NCI-H446 (cell line): ENCODE data around the gene LKAAEAR1.

Experiments used
- DNase-seq, 2 experiments: peaks; one replicate each; lab custom pipeline; 2025; lab: John Stamatoyannopoulos, UW

Gene LKAAEAR1

GRCh38 chr20:64110411-64111068 lies 26.3 kb upstream of the LKAAEAR1 start:
- DNase-seq, result no peak

GRCh38 chr20:64109831-64110391 lies 25.7 kb upstream of the LKAAEAR1 start:
- no peak for DNase-seq

GRCh38 chr20:64108731-64109681 lies 24.8 kb upstream of the LKAAEAR1 start:
- DNase-seq, result no peak

GRCh38 chr20:64107736-64108457 lies 23.7 kb upstream of the LKAAEAR1 start:
- no peak for DNase-seq

GRCh38 chr20:64106981-64107735 lies 23.0 kb upstream of the LKAAEAR1 start, which contains the start of gene NPBWR2:
NPBWR2 (minus strand) TSS chr20:64107565; CDS start chr20:64106831, 734 bp downstream.
- no peak for DNase-seq

GRCh38 chr20:64106435-64106961 lies 22.3 kb upstream of the LKAAEAR1 start:
- no peak for DNase-seq

- DNase-seq, result no peak
Measured at GRCh38 chr20:64105846-64106434, 21.7 kb upstream of the LKAAEAR1 start.

- no peak for DNase-seq
Measured at GRCh38 chr20:64104667-64105451, 20.7 kb upstream of the LKAAEAR1 start.

GRCh38 chr20:64103871-64104666 lies 19.9 kb upstream of the LKAAEAR1 start:
- no peak for DNase-seq

GRCh38 chr20:64102647-64103354 lies 18.6 kb upstream of the LKAAEAR1 start:
- peak in 1 of 2 experiments; percentile 30 for DNase-seq

- DNase-seq, result peak in 1 of 2 experiments; percentile 61
Measured at GRCh38 chr20:64101731-64102621, 17.8 kb upstream of the LKAAEAR1 start.

- no peak for DNase-seq
Measured at GRCh38 chr20:64100946-64101688, 16.9 kb upstream of the LKAAEAR1 start.

GRCh38 chr20:64100566-64100888 lies 16.3 kb upstream of the LKAAEAR1 start:
- no peak for DNase-seq

- no peak for DNase-seq
Measured at GRCh38 chr20:64099880-64100565, 15.8 kb upstream of the LKAAEAR1 start.

- DNase-seq, result peak; percentile 11 to 74
Measured at GRCh38 chr20:64099086-64099786, 15.0 kb upstream of the LKAAEAR1 start.
